ENCODE data around the gene SCFD2.

Gene SCFD2

DNA sequence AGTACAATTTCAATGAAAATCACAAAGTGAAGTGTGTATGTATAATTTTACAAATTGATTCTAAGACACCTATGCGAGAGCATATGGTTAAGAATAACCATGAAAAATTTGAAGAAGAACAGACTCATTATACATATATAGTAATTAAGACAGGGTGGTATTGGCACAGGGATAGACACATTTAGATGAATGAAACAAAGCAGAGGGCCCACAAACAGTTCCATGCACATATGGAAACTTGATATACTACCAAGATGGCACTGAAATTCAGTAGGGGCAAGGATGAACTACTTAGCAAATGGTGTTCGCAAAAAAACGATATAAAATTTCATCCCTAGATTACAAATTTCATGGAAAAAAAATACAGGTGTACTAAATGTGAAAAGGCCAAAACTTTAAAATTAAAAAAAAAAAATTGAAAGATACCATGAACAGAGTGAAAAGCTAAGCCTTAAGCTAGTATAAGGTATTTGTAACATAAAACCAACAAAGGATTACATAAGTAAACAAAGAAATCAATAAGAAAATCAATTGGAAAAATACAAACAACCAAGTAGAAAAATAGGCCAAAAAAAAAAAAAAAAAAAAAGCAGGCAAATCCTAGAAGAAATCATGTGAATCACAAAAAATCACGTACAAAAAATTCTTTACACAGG lies 418.3 kb downstream of the SCFD2 start:
- no peak for DNase-seq

DNA sequence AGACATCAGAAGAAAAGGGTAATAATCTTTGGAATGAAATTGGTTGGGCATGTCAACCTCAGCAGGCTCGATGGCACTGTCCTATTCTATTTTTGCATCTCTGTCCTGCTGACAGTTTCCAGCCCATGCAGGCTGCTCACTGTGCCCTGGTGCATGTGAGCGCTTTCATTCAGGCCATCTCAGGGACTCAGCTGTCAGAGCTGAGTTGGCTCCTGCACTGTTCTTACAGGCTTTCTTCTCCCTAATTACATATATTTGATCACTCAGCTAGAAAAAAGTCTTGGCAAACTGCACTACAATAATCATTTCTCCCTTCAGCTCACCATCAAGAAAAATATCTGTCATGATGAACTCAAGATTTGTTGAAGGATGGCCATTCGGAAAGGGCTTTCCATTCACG lies 419.0 kb downstream of the SCFD2 start:
- DNase-seq, result no peak

DNA sequence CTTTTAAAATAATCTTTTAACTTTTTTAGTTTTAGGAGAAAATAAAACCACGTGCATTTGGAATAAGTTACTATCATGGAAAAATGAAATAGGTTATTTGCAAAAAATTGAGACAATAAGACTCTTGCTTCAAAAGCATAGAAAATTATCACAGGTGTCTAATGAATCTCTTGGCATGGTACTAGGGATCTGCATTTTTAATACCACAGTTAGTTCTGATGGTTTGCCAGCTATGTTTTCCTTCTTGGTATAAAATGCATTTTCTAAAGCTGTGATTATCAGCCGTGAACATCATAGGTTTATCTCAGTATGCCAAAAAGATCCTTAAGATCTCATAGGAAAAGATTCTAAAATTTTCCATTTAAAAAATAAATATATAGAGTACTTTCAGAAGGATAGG lies 419.9 kb downstream of the SCFD2 start:
- DNase-seq, result no peak

DNA sequence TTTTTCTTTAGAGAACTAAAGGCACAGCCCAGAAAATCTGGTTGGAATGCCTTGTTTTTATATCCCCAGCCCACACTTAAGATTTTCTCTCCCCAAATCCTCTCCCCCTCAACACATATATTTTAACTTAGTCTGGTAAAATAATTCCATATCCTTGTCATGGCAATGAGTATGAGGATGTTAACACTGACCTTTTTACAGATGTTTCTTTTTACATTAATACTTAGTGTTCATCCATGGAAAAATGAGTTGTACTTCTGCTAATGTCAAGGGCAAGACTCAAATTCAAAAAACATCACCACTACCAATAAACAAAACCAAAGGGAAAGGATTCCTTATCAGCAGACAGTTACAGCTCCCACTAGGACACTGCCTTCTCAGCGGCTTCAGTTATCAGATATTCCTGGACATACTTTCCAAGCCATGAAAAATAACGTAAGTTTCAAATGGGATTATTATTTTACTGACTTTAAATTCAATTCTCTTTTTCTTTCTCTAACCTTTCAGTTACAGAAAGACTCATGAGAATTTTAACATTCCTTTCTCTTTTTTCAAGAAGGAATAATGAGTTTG lies 420.4 kb downstream of the SCFD2 start:
- no peak for DNase-seq

DNA sequence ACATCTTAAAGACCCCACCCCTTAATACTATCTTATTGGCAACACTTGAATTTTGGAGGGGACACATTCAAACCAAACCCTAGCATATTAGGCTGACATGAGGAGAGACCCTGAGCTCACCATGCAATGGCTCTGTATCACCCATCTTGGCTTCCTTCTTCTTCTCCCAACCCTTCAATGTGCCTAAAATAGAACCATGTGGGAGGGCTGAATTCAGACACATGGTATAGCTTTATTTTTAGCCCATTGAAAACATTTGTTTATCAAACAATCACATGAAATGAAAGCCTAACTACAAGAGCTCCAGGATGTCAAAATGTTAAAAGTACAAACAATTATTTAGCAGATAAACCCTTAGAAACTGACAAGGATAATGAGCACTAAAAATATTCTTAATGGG lies 422.2 kb downstream of the SCFD2 start:
- DNase-seq, result no peak

DNA sequence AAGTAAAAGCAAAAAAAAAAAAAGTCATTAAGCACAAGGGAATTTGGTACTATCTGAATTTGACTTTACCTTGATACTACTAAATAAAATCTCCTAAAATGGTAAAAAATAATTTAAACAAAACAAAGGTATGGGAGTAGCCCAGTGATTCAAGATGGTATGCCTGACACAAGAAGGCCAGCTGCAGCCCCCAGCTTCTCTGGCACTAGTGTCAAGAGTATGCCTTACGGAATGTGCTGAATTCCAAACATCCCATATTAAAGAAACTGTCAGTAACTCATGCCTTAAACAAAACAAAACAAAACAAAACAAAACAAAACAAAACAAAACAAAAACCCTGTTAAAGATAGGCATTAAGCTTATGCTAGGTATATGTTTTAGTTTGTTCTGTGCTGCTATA lies 422.9 kb downstream of the SCFD2 start:
- no peak for DNase-seq

DNA sequence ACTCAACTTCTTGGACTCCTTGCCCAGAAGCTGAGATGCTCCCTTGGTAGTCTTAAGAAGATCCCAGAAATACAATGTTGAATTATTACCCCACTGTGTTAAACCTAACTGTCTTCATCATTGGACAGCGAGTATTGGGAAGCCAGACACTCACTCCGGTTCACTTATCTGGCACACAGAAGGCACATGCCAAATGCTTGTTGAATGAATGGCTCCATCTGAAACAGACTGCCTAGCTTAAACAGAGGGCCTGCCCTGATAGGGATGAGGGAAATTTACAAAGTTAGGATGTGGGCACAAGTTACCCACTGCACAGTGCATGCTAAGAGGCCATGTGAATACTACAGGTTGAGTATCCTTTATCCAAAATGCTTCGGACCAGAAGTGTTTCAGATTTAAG lies 424.4 kb downstream of the SCFD2 start:
- no peak for DNase-seq

DNA sequence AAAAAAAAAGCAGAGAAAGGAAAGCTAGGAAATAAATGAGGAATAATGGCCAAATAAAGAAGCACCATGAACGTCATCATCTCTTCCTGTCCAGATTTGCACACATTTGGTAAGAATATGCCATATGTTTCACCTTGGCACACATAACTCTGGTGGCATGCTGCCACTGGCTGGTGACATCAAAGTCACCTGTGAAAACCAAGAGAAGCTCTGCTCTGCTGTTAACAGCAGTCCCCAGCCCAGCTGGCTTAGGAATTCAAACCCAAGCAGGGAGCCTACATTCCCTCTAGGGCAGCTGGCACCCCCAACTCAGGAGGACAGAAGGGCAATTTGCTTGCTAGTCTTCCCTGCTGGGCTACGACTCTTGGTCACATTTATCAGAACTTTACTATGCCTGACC lies 426.1 kb downstream of the SCFD2 start:
- DNase-seq, result no peak

DNA sequence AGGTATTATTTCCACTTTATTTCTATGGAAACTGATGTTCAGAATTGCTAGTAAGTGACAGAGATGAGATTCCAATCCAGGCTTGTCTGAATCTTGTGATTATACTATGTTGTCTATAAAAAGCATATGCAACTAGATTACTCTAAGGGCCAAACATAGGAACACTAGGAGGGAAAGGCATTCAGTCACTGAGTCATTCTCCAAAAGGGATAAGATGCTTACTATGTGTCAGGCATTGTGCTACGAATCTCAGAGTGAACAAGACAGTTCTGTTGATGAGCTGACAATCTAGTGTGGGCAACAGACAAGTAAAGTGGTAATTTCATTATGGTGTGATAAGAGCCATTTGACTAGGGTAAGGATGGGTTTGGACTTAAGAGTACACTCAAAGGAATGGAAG lies 426.5 kb downstream of the SCFD2 start:
- DNase-seq, result no peak

DNA sequence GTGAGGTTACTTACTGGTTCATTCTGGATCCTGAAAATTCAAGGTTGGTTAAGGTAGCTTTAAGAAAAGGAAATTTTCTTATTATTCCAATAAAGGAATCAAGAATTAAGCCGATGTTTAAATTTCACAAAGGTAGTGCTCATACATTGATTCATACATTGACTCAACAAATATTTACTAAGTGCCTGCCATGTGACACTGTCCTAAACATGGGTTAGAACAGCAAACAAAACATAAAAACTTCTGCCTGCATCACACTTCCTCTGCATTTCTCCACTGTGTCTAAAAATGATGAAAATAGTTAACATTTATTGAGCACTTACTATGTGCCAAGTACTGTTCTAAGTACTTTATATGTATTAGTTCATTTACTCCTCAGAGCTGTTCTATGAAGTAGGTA lies 428.0 kb downstream of the SCFD2 start:
- no peak for DNase-seq

DNA sequence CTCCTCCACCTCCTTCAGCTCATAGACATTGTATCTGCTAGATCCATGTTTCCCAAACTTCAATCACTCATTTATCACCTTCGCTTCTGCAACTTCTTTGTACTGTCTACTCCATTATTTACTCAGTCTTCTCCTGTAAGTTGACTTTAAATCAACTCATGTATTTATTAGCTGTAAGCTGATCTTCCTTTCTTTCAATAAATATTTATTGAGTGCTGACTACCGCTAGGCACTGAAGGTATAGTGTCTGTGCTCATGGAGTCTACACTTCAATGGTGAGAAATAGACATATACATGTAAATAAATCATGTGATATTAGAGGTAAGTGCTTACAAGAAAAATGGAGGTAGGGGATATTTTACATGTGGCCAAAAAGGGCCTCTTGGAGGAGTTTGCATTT lies 429.1 kb downstream of the SCFD2 start:
- DNase-seq, result no peak

DNA sequence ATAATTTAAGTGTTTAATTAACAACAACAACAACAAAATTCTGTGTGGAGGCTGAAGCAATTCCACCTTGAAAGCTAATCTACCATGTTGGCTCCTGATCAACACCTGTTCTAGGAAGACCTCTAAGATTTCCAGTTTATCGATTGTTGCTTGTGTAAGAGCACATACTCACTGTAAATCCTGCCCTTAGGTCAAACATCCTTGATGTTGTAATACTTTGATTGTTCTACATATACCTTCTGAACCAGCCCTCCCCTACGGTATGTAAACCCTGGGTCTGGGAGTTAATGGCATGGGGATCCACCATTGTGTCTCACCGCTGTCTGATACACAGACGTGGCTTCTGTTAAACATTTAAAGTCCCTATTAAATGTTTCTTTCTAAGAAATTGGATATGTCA lies 430.5 kb downstream of the SCFD2 start:
- no peak for DNase-seq

DNA sequence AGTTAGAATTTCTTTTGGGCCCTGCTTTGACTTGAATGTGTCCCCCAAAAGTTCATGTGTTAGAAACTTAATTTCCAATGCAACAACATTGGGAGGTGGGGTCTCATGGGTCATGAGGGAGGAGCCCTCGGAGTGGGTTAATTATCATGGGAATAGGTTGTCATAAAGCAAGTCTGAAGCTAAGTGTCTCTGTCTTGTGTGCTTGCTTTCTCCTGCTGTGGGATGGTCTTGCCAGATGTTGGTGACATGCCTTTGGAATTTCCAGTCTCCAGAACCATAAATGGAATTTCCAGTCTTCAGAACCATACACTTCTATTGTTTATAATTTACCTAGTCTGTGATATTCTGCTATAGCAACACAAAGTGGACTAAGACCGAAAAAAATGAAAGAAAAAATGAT lies 432.1 kb downstream of the SCFD2 start:
- DNase-seq, result no peak

DNA sequence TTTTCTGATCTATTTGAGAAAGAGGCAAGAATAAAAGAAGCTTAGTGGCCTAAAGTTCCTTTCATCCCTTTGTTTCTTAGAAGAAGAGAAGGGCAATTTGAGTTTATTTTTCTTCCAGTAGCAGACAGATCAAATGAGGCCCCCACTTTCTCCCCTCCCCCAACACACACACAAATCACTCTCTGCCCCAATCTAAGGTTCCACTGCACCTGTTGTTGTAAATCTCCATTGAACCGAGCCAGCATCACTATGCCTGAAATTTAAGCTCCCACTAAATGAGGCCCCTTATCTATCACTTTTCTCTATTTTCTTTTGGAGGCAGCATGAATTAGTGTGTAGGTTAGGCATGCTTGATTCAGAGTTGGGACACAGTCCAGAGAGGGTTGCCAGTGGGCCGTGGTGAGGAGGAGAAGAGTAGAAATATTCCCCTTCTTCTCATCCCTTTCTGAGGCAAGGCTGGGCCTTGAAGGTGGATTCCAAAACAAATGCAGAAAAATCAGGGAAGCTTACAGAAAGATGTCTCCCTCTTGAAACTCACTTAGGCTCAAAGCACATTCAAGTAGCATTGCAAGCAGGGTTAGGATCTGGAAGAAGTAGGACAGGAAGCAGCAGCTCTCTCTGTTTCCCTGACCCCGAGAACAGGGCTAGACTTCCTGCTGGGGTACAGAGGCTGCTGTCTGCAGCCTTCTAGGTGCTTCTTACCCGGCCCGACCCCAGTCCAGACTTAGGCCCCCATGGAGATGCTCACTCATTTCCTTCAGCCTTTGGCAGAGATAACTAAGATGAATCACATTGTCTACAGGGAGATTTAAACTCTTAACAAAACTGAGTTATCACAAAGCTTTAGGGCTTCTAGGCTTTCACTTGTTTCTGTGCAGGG lies 433.0 kb downstream of the SCFD2 start:
- peak; percentile 46 for DNase-seq

DNA sequence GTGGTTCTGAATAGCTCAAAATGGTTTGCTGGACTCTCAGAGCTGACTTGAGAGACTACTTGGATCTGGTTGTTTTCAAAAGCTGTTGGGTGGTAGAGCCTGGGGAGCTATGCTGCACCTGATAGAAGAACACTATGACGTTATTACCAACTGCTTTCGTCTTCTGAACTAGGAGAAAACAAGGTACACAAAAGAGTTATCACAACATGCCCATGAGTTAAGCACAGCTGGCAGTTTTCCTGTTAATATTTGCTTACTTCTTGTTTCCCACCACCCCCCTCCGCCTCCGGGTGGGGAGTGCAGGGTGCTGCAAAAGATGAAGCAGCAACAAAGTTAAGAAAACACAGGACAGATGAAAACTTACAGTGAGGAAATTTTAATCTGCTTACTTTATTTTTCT lies 434.6 kb downstream of the SCFD2 start:
- no peak for DNase-seq

DNA sequence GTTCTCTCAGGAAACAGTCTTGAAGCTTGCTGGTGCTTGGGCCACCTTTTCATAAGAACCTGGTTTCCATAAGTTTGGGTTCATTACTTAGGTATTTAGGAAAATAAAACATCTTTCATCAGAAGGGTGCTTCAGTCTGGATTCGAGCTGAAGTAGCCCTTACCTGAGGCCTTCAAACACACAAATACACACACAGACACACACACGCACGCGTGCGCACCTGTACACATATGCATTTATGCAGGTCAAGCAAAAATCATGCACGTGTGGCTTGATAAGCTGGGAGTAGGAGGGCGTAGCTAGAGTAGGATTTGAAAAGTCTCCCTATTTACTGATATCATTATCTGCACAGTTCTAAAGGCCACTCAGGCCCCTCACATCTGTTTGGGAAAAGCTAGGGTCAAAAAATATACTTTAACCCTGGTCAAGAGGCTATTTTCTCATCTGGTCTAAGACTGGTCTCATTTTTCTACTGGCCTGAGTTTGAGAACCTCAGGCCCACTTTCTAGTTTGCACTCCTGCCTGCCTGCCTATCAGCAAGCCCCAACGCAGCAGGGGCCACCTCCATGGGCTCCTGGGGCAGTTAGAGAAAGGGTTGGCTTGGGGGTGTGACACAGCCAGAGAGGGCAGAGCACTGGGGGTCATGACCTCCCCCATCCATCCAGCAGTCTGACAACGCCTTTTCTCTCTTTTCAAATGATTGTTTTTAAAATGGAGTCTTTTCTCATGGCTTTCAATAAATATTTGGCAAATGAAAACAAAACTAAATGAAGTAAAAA lies 439.5 kb downstream of the SCFD2 start:
- no peak for DNase-seq

DNA sequence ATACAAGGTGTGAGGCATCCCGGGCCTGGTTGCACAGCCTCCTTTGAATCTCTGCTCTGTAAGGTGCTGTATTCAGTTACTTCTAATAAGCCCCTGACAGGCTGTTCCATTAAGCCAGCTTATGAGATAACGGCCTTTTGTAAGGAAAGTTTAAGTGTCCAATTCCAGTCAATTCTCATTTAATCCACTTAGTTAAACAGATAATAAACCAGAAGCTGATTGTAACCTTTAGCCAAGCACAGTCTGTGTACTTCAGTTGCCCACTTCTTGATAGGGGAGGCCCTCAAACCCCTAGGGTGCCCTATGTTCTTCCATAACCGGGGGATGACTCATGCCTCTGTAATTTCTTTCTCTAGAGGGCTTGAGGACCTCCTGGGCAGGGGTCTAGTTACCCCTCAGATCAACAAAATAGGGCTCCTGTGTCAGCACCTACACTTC lies 440.3 kb downstream of the SCFD2 start:
- DNase-seq, result peak; percentile 42

DNA sequence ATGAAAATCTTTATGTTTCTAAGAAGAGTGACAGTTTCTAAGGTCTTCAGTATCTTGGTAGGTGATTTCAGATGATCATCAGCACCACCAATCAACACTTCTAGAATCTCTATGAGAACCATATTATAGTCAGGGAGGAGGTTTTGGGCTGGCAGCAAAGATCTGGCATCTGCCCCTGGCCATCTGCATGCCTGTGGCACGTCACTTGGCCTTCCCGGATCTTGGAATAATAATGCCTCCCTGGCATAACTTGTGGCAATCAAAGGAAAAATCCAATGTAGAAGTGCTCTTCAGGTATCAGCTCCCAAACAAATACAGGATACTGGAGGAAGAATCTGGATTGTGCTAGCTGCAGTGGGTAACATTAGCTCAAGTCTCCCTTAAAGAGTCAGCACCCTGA lies 446.4 kb downstream of the SCFD2 start:
- DNase-seq, result no peak

DNA sequence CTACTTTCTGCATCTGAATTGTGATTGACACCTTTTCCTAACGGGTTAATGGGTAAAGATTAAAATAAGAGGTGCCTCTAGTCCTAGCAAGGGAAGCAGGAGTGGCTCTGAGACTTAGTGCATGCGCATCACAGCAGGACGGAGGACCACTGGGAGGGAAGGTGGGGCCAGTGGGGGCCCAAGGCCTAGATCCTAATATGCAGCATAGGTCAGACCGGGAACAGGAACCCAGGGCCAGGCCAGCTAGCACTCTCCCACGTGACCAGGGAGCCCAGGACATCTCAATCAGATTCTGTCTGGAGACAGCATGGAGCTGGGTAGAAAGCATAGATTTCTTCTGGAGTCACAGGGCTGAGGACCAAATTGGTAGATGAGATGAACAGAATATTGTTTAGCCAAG lies 448.0 kb downstream of the SCFD2 start:
- DNase-seq, result no peak

DNA sequence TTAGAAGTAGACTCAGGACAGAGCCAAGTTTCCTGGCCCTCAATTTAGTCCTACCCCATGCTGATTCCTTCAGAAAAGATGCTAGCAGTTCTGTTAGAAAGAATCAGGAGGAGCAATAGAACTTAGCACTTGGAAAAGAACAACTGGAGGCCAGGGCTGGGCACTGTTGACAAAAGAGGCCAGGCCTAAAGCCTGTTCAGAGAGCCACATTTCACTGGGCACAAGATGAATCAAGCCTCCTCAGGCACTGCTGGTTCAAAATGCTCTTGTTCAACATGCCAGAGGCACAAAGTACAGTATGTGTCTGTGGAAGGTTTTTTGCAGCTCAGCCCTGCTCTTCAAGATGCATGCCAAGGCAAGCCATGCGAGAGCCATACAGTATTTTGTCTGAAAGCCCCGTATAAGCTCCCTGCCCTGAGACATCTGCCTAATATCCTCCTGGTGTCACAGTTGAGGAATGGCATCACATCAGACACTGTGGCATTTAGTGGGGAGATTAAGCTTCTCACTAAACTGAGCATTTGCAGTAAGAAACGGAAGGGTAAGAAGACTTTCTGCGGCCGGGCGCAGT lies 450.0 kb downstream of the SCFD2 start:
- no peak for DNase-seq

DNA sequence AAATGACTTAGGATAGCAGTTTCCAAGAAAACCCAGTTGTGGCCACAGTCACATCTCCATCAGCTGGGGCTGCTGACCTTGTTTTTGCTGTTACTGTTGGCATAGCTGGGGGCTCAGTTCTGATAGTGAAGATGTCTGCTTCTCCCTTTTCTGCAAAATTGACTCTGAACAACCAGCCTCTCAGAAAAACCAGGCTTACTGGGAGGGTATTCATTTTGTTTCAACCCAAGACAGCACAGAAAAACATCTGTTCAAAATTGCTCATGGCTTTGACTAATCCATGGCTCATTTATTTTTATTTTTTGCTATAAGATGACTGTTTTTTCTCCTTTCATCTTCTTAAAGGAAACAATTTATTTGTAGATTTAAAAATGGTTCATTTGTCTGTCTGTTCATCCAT lies 450.7 kb downstream of the SCFD2 start:
- DNase-seq, result no peak

DNA sequence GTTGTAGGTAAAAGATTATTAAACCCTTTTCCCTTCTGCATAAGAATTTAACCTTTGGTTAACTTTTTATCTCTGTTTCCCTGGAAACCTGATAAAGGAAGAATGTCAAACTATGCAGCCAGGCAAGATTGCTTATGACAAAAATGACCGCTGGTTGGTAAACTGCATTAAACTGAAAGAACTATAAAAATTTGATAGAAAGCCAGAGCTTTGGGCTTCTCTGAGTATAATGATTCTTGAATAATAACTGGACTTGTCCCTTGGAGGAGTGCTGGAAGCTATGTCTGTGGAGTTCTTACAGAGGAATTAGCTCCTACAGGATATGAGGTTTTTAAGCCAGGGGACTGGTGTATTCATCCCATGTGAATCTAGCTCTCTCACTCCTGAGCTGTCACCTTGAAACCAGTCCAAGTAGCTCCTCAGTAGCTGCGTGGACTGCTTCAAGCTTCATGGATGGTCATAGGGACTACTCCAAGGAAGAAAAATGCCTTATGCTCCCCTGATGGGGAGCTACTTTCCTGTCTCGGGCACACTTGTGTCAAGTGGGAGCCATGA lies 451.7 kb downstream of the SCFD2 start:
- peak; percentile 59 for DNase-seq

DNA sequence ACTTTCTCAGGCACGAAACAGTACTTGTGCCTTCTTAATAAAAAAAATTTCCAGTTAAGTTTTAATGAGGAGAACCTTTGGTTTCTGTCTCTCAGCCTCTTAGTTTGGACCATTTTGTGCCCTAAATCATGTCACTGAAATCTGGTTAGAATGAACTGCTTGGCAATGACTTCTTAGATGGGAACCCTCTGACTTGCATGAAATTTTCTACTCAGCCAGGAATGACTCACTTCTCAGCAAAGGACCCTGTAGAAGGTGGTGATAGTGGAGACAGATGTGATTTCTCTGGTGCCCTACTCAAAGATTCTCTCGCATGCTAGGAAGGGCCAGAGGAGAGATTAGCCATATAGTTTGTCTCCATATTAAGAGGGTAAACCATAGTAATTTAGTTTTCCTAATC lies 453.3 kb downstream of the SCFD2 start:
- DNase-seq, result peak; percentile 59

Data from fibroblast of skin of right quadriceps (primary cell).